Activated naive CD4-positive, alpha-beta T cell (primary cell): ENCODE data around the gene LAGE3.

Experiments used
- DNase-seq, 4 experiments: peaks; one replicate each; lab custom pipeline; 2025; lab: John Stamatoyannopoulos, UW

LAGE3 gene

GRCh38 chrX:154435171-154435733, 43.8 kb downstream of the LAGE3 start:
- no peak for DNase-seq

- no peak for DNase-seq
Observed at GRCh38 chrX:154434394-154435168, 44.5 kb downstream of the LAGE3 start.

GRCh38 chrX:154433605-154434004, 45.5 kb downstream of the LAGE3 start:
- no peak for DNase-seq

- DNase-seq, result no peak
Observed at GRCh38 chrX:154432210-154432609, 46.9 kb downstream of the LAGE3 start.

GRCh38 chrX:154431341-154431740, 47.7 kb downstream of the LAGE3 start:
- DNase-seq, result no peak

- no peak for DNase-seq
Observed at GRCh38 chrX:154430916-154431315, 48.2 kb downstream of the LAGE3 start.

GRCh38 chrX:154430479-154430878, 48.6 kb downstream of the LAGE3 start:
- DNase-seq, result no peak

- DNase-seq, result no peak
Observed at GRCh38 chrX:154429711-154430110, 49.4 kb downstream of the LAGE3 start.

- peak; percentile 53 to 83 (median 70) for DNase-seq
Observed at GRCh38 chrX:154428176-154429171, 50.6 kb downstream of the LAGE3 start, which contains the start of gene ATP6AP1. Gene ATP6AP1 (plus strand): TSS chrX:154428677. CDS start chrX:154428693, 16 bp downstream.
